B cell (primary cell): ENCODE measurements around the gene SLC38A10. TPM values are rescaled to one million over a fixed set of nuclear protein-coding genes. Genes with fewer than 3 reads are reported as not detected.

ENCODE experiments used
- ATAC-seq: fragments of 200-7000 bp; cut with Tn5 transposase; one replicate; pipeline ENCODE4 v1.10.0; 2021; ENCODE audit warnings: low read depth, mild to moderate bottlenecking, moderate number of reproducible peaks, moderate library complexity
- CTCF ChIA-PET: fragments of 350-600 bp; sonication (Branson Sonifier 250); formaldehyde crosslinking; loops from one replicate; lab custom pipeline; 2021; ENCODE audit warnings: antibody characterized with exemption, inconsistent platforms; lab: Charles Lee
- POLR2A ChIA-PET: fragments of 350-600 bp; sonication (Branson Sonifier 250); formaldehyde crosslinking; loops from one replicate; lab custom pipeline; 2021; ENCODE audit warnings: antibody characterized with exemption; lab: Charles Lee
- DNase-seq: peaks from one replicate; pipeline ENCODE4 v3.0.0; 2013
- H2AFZ ChIP-seq: 2 replicates; pipeline ENCODE4 v1.6.1; 2012; ENCODE audit warnings: mild to moderate bottlenecking, low read depth, low read length; ENCODE audit not compliant: insufficient read depth, poor library complexity, severe bottlenecking
- H3K27ac ChIP-seq, 2 donors: 1 replicate in 1 of 2; 2 replicates in 1 of 2; pipeline ENCODE4 v1.5.1; 2012 to 2013; ENCODE audit warnings: low read length in 2 of 2, mild to moderate bottlenecking in 2 of 2, moderate library complexity in 1 of 2
- H3K27me3 ChIP-seq, 4 experiments: fragments of 200-600 bp in 1 of 4; sonication (generic) in 1 of 4; replicated peaks in 1 of 4; 1 replicate in 2 of 4; 2 replicates in 2 of 4; pipeline versions ENCODE4 v1.6.1 to v1.7.0; 2013 to 2016; ENCODE audit warnings: low read length in 3 of 4, mild to moderate bottlenecking in 2 of 4, mixed read lengths in 1 of 4, moderate library complexity in 1 of 4; ENCODE audit not compliant: insufficient read depth in 4 of 4, control insufficient read depth in 3 of 4; ENCODE audit errors: control extremely low read depth in 1 of 4
- H3K36me3 ChIP-seq, 2 experiments: replicated peaks in 1 of 2; 1 replicate in 1 of 2; 2 replicates in 1 of 2; pipeline versions ENCODE4 v1.6.1 to v1.7.1; 2013; ENCODE audit warnings: low read length in 1 of 2; ENCODE audit not compliant: insufficient read depth in 2 of 2, control insufficient read depth in 1 of 2; ENCODE audit errors: control extremely low read depth in 1 of 2, extremely low read depth in 1 of 2
- H3K4me1 ChIP-seq, 2 donors: fragments of 200-600 bp in 1 of 2; sonication (generic) in 1 of 2; 1 replicate in 1 of 2; 2 replicates in 1 of 2; pipeline versions ENCODE4 v1.5.1 to v1.6.1; 2013 to 2017; ENCODE audit warnings: low read length in 2 of 2; ENCODE audit not compliant: control insufficient read depth in 2 of 2, insufficient read depth in 2 of 2
- H3K4me2 ChIP-seq: replicated peaks from 2 replicates; pipeline ENCODE3; 2012; ENCODE audit warnings: mild to moderate bottlenecking, low read depth, low read length; ENCODE audit not compliant: poor library complexity, severe bottlenecking
- H3K4me3 ChIP-seq, 5 experiments: fragments of 200-600 bp in 1 of 5; sonication (generic) in 1 of 5; 1 replicate in 3 of 5; 2 replicates in 2 of 5; pipeline versions ENCODE4 v1.5.1 to v1.7.0; 2011 to 2016; ENCODE audit warnings: low read length in 4 of 5, mild to moderate bottlenecking in 4 of 5, low read depth in 2 of 5, control low read depth in 1 of 5, moderate library complexity in 1 of 5; ENCODE audit not compliant: insufficient read depth in 1 of 5; ENCODE audit errors: control extremely low read depth in 1 of 5, extremely low read depth in 1 of 5
- H3K79me2 ChIP-seq: fragments of 200-600 bp; sonication (generic); one replicate; pipeline ENCODE4 v1.6.0; 2016; ENCODE audit warnings: low read length; ENCODE audit not compliant: control insufficient read depth, insufficient read depth
- H3K9ac ChIP-seq: fragments of 200-600 bp; sonication (generic); 2 replicates; pipeline ENCODE4 v1.6.1; 2017; ENCODE audit warnings: mild to moderate bottlenecking, low read length, moderate library complexity
- H3K9me3 ChIP-seq, 3 donors: one replicate each; pipeline versions ENCODE4 v1.6.1 to v1.7.1; 2013; ENCODE audit warnings: low read length in 2 of 3; ENCODE audit not compliant: control insufficient read depth in 2 of 3, insufficient read depth in 1 of 3; ENCODE audit errors: control extremely low read depth in 1 of 3
- H4K20me1 ChIP-seq: 2 replicates; pipeline ENCODE4 v1.6.0; 2012; ENCODE audit warnings: mild to moderate bottlenecking, low read length; ENCODE audit not compliant: insufficient read depth, control insufficient read depth, poor library complexity, severe bottlenecking
- H3K27ac Mint-ChIP-seq: one replicate; pipeline ENCODE4 v1.8.0; 2021; ENCODE audit warnings: mixed read lengths
- H3K27me3 Mint-ChIP-seq: one replicate; pipeline ENCODE4 v1.8.0; 2021; ENCODE audit warnings: mixed read lengths
- H3K4me1 Mint-ChIP-seq: one replicate; pipeline ENCODE4 v1.8.0; 2021; ENCODE audit warnings: mixed read lengths
- H3K4me3 Mint-ChIP-seq: one replicate; pipeline ENCODE4 v1.8.0; 2021; ENCODE audit warnings: mixed read lengths
- H3K9me3 Mint-ChIP-seq: one replicate; pipeline ENCODE4 v1.8.0; 2022; ENCODE audit warnings: mixed read lengths; ENCODE audit not compliant: insufficient read depth
- CTCF ChIP-seq: fragments of 200-600 bp; IDR thresholded peaks from one replicate; pipeline ENCODE4 v1.8.0; 2022; ENCODE audit warnings: antibody characterized with exemption, mild to moderate bottlenecking
- EZH2 ChIP-seq: IDR thresholded peaks from 2 replicates; pipeline ENCODE4 v1.6.1; 2012; ENCODE audit warnings: borderline replicate concordance, low read depth, mild to moderate bottlenecking, moderate library complexity, low read length; ENCODE audit not compliant: insufficient read depth, poor library complexity, severe bottlenecking
- WGBS: methylation state at CpG from one replicate; pipeline ENCODE4 v1.1.5; 2013; ENCODE audit warnings: missing lambda C conversion rate; ENCODE audit not compliant: insufficient coverage; 5-methylcytosine and 5-hydroxymethylcytosine counted together
- intact Hi-C: fragments of 100-400 bp; cut with micrococcal nuclease; formaldehyde crosslinking; loops from one replicate; pipeline ENCODE4 v1.10.0; 2022
- polyA plus RNA-seq: library from polyadenylated mRNA; depleted of rRNA; stranded (reverse); fragments of >200 nt; gene quantifications from 2 replicates; pipeline ENCODE4 v1.2.3, GENCODE V29; 2012
- total RNA-seq, 2 donors: library from RNA; stranded (reverse); fragments of 120-200 nt in 1 of 2; gene quantifications; 1 replicate in 1 of 2; 2 replicates in 1 of 2; pipeline versions ENCODE4 v1.2.3 to v1.2.4, GENCODE V29; 2013 to 2022

The SLC38A10 gene
- total and polyA plus RNA-seq, 2 donors (not counting 1 experiment from before 2014, with no cell fraction given), result 76.1 to 104 TPM

- no peaks in the 10 kb centered on the region for H3K9me3 ChIP-seq
- H3K4me2 ChIP-seq, result no peak overlapping the region
- Mint-ChIP-seq H3K27me3 (no peaks in the 10 kb centered on the region), H3K9me3 (no peaks in the 10 kb centered on the region), H3K4me1 (peaks cover 2% of the 10 kb centered on the region), H3K4me3 (no peak overlapping the region), H3K27ac (no peak overlapping the region)
- H3K9ac ChIP-seq, result no peak overlapping the region
- WGBS, result 95% methylated on average over 12 of the region's 12 CpGs
- H3K4me1 ChIP-seq, result peaks cover 0 to under 1% of the 10 kb centered on the region in 2 donors
- H2AFZ ChIP-seq, result no peak overlapping the region
- ChIA-PET CTCF (interaction anchor here (1.0 kb wide), 1 partner anchor 26 kb away, joined by 4 read pairs; no protein-coding TSS in a partner anchor), POLR2A (no interaction called here)
- DNase-seq, result no peak
- no peak overlapping the region for H3K4me3 ChIP-seq
- H4K20me1 ChIP-seq, result peaks cover 36% of the 10 kb centered on the region
- no peak for TF ChIP-seq CTCF
- TF ChIP-seq EZH2, result no peak
- ATAC-seq, result no peak
- intact Hi-C loops, result no loop called here
- peaks cover 15% of the 10 kb centered on the region for H3K79me2 ChIP-seq
- no peak overlapping the region for H3K27ac ChIP-seq
- H3K36me3 ChIP-seq, result peaks cover 0 to 75% of the 10 kb centered on the region in 2 experiments
- no peaks in the 10 kb centered on the region for H3K27me3 ChIP-seq
These were observed 30.5 kb downstream of the SLC38A10 start for GRCh38 chr17:81264640-81265039.

DNA sequence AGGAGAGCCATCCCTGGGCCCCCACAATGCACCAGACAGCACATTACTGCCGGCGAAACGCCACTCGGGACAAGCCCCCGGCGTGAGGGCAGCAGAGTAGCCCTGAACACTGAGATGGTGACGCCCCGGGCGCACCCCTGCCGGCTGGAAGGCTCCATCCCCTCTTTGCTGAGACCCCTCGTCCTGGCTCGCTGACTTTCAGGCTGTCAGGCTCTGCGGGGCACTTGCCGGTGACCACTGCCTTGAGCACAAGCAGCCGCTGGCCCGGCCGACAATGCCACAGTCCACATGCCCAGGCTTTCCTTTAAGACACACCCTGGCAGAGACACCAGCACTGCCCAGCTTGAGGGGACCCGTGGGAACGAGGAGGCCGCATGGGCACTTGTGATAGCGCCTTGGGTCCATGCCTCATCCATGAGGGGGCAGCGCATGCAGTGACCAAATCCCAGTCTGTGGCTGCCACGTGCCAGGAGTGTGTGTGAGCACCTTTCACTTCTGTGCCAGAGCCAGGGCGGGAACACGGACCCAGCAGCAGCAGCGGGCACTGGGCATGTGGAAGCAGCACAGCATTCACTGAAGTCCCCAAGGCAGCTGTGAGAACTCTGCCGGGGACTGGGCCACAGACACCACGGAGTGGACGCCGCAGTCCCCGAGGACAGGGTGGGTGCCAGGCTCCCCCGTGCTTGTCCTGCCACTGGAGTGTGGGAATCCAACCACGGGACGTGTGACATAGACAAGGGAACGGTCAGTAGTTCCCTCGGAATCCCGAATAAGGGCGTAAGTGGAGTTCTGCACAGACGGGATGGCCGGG is 31.5 kb downstream of the SLC38A10 start:
- ATAC-seq, result no peak
- TF ChIP-seq EZH2 (no peak), CTCF (no peak)

More for the DNA sequence above, 31.5 kb downstream of the SLC38A10 start:
- no peak for DNase-seq
- H3K9me3 Mint-ChIP-seq, result no peaks in the 10 kb centered on the region
- Histone ChIP-seq H3K4me2 (no peak overlapping the region), H3K27ac (no peak overlapping the region), H3K36me3 (peaks cover 0 to 80% of the 10 kb centered on the region in 2 experiments), H2AFZ (no peak overlapping the region), H3K4me1 (peaks cover 0 to 4% of the 10 kb centered on the region in 2 donors), H3K27me3 (no peaks in the 10 kb centered on the region), H3K79me2 (peaks cover 20% of the 10 kb centered on the region), H3K9me3 (no peaks in the 10 kb centered on the region), H3K4me3 (no peak overlapping the region), H4K20me1 (peaks cover 45% of the 10 kb centered on the region), H3K9ac (no peak overlapping the region)
- WGBS, result 96% methylated on average over 40 of the region's 40 CpGs
- intact Hi-C loops, result no loop called here
- no peaks in the 10 kb centered on the region for H3K27me3 Mint-ChIP-seq
- H3K27ac Mint-ChIP-seq, result no peak overlapping the region
- H3K4me3 Mint-ChIP-seq, result no peak overlapping the region
- POLR2A ChIA-PET, result no interaction called here
- CTCF ChIA-PET, result no interaction called here
- peaks cover 4% of the 10 kb centered on the region for H3K4me1 Mint-ChIP-seq
